HCT116 (cell line): ENCODE results near the gene ZC3H6. TPM values are rescaled to one million over a fixed set of nuclear protein-coding genes. Genes with fewer than 3 reads are reported as not detected.

Experiments used
- ATAC-seq: fragments of 200-7000 bp; cut with Tn5 transposase; 2 replicates; pipeline ENCODE4 v1.9.1; 2020; ENCODE audit warnings: mild to moderate bottlenecking, moderate library complexity
- BruUV-seq: library from RNA; stranded (reverse); fragments of 400-500 nt; replicated peaks from 2 replicates; lab custom pipeline; 2021; lab: Mats Ljungman, UMichigan
- CTCF ChIA-PET: fragments of 300-600 bp; sonication (Branson Sonifier 250); formaldehyde crosslinking; loops from one replicate; lab custom pipeline; 2021; ENCODE audit warnings: antibody characterized with exemption; lab: Charles Lee
- POLR2A ChIA-PET: fragments of 300-600, 350-600 bp; sonication (Branson Sonifier 250); formaldehyde crosslinking; loops from one replicate; lab custom pipeline; 2021; ENCODE audit warnings: antibody characterized with exemption; lab: Charles Lee
- RAD21 ChIA-PET, 2 experiments: fragments of 300-600 bp; sonication (Branson Sonifier 250); formaldehyde crosslinking; loops; one replicate each; lab custom pipeline; 2023; ENCODE audit warnings: low total read pairs in 2 of 2; ENCODE audit not compliant: uncharacterized antibody in 2 of 2, unreplicated experiment in 2 of 2, low non-redundant PET in 1 of 2; lab: Charles Lee
- DNase-seq: peaks from one replicate; pipeline ENCODE4 v3.0.0-alpha.2; 2010; ENCODE audit warnings: low read depth, low spot score
- H2AFZ ChIP-seq: fragments of 200-600 bp; shearing (Covaris generic), sonication (generic); 2 replicates; pipeline ENCODE4 v1.6.1; 2017; ENCODE audit warnings: low read depth, mixed run types, mixed read lengths, antibody characterized with exemption, low read length; ENCODE audit not compliant: poor library complexity, severe bottlenecking
- H3K27ac ChIP-seq: 2 replicates; pipeline ENCODE4 v1.5.1; 2012; ENCODE audit warnings: low read depth, low read length
- H3K27me3 ChIP-seq: fragments of 200-600 bp; sonication (generic); 2 replicates; pipeline ENCODE4 v1.6.1; 2016; ENCODE audit warnings: mixed run types, low read length, mixed read lengths; ENCODE audit not compliant: insufficient read depth
- H3K36me3 ChIP-seq, 2 experiments: fragments of 200-500 bp in 1 of 2; fragments of 200-600 bp in 1 of 2; sonication (Bioruptor generic) in 1 of 2; sonication (generic) in 1 of 2; 2 replicates each; pipeline versions ENCODE4 v1.5.1 to v1.6.1; 2014 to 2016; ENCODE audit warnings: low read length in 2 of 2, inconsistent platforms in 1 of 2, mixed read lengths in 1 of 2, mixed run types in 1 of 2; ENCODE audit not compliant: insufficient read depth in 2 of 2, control insufficient read depth in 1 of 2
- H3K4me1 ChIP-seq, 2 experiments: fragments of 200-600 bp in 1 of 2; sonication (generic) in 1 of 2; 2 replicates each; pipeline versions ENCODE4 v1.5.1 to v1.6.1; 2012 to 2017; ENCODE audit warnings: low read length in 2 of 2, inconsistent platforms in 1 of 2, mild to moderate bottlenecking in 1 of 2, mixed read lengths in 1 of 2, mixed run types in 1 of 2, moderate library complexity in 1 of 2; ENCODE audit not compliant: insufficient read depth in 2 of 2, control insufficient read depth in 1 of 2
- H3K4me2 ChIP-seq: fragments of 200-600 bp; sonication (generic); 2 replicates; pipeline ENCODE4 v1.6.1; 2017; ENCODE audit warnings: mixed run types, low read length, mixed read lengths
- H3K4me3 ChIP-seq, 2 experiments: fragments of 200-600 bp in 1 of 2; sonication (generic) in 1 of 2; replicated peaks in 1 of 2; 2 replicates each; pipeline ENCODE4 v1.5.1; 2011 to 2016; ENCODE audit warnings: low read length in 2 of 2, control low read depth in 1 of 2, low read depth in 1 of 2, mild to moderate bottlenecking in 1 of 2, mixed read lengths in 1 of 2, mixed run types in 1 of 2
- H3K79me2 ChIP-seq: fragments of 200-600 bp; sonication (generic); 2 replicates; pipeline ENCODE4 v1.6.1; 2017; ENCODE audit warnings: mild to moderate bottlenecking, mixed run types, low read length, moderate library complexity, mixed read lengths; ENCODE audit not compliant: insufficient read depth
- H3K9ac ChIP-seq: fragments of 200-600 bp; sonication (generic); 2 replicates; pipeline ENCODE4 v1.6.1; 2016; ENCODE audit warnings: low read length, mixed read lengths
- H3K9me2 ChIP-seq: fragments of 200-600 bp; sonication (generic), shearing (Covaris generic); 2 replicates; pipeline ENCODE4 v1.6.1; 2017; ENCODE audit warnings: mixed run types, mild to moderate bottlenecking, moderate library complexity; ENCODE audit not compliant: insufficient read depth
- H3K9me3 ChIP-seq, 2 experiments: fragments of 200-500 bp in 1 of 2; fragments of 200-600 bp in 1 of 2; sonication (Bioruptor generic) in 1 of 2; sonication (generic) in 1 of 2; 2 replicates each; pipeline ENCODE4 v1.6.1; 2014 to 2017; ENCODE audit warnings: low read length in 2 of 2, mixed read lengths in 2 of 2, inconsistent platforms in 1 of 2, low read depth in 1 of 2, mild to moderate bottlenecking in 1 of 2, mixed run types in 1 of 2, moderate library complexity in 1 of 2; ENCODE audit not compliant: control insufficient read depth in 1 of 2, insufficient read depth in 1 of 2
- H4K20me1 ChIP-seq: fragments of 200-600 bp; sonication (generic), shearing (Covaris generic); 2 replicates; pipeline ENCODE4 v1.6.1; 2017; ENCODE audit warnings: mixed run types, mild to moderate bottlenecking, moderate library complexity; ENCODE audit not compliant: insufficient read depth
- CBX3 ChIP-seq: IDR thresholded peaks from 2 replicates; pipeline ENCODE4 v1.6.1; 2012; ENCODE audit warnings: low read depth
- CEBPB ChIP-seq: IDR thresholded peaks from 2 replicates; pipeline ENCODE4 v1.6.1; 2012; ENCODE audit warnings: low read depth
- EZH2phosphoT487 ChIP-seq: fragments of 200-600 bp; IDR thresholded peaks from 2 replicates; pipeline ENCODE4 v1.6.1; 2018; ENCODE audit warnings: antibody characterized with exemption, borderline replicate concordance
- FOSL1 ChIP-seq: IDR thresholded peaks from 2 replicates; pipeline ENCODE4 v1.6.1; 2012; ENCODE audit warnings: low read depth
- POLR2A ChIP-seq: IDR thresholded peaks from 2 replicates; pipeline ENCODE4 v1.7.0; 2011; ENCODE audit warnings: borderline replicate concordance; ENCODE audit not compliant: insufficient read depth, insufficient read length; ENCODE audit errors: extremely low read depth
- RAD21 ChIP-seq: IDR thresholded peaks from 2 replicates; pipeline ENCODE4 v1.6.1; 2012; ENCODE audit warnings: low read depth, mild to moderate bottlenecking
- SIN3A ChIP-seq: IDR thresholded peaks from 2 replicates; pipeline ENCODE4 v1.6.1; 2012; ENCODE audit warnings: low read depth
- ZFX ChIP-seq: fragments of 450-650 bp; IDR thresholded peaks from 2 replicates; pipeline ENCODE4 v1.6.1; 2017
- intact Hi-C: fragments of 100-400 bp; cut with micrococcal nuclease; formaldehyde crosslinking; loops from 2 replicates; pipeline ENCODE4 v1.10.0; 2022
- total RNA-seq: library from RNA; stranded (reverse); gene quantifications from one replicate; pipeline ENCODE4 v1.2.1, GENCODE V29; 2021; ENCODE audit not compliant: unreplicated experiment
- TF ChIP-seq, protein P1 (sequence below): IDR thresholded peaks from 2 replicates; pipeline ENCODE4 v1.6.1; 2012
- TF ChIP-seq, protein P2 (sequence below): IDR thresholded peaks from 2 replicates; pipeline ENCODE4 v1.6.1; 2011; ENCODE audit warnings: mild to moderate bottlenecking, low read length, moderate library complexity; ENCODE audit not compliant: insufficient replicate concordance; ENCODE audit errors: extremely low read depth

Gene ZC3H6
- total RNA-seq, 1 experiment from 2014 or later = 7.0 TPM

DNA sequence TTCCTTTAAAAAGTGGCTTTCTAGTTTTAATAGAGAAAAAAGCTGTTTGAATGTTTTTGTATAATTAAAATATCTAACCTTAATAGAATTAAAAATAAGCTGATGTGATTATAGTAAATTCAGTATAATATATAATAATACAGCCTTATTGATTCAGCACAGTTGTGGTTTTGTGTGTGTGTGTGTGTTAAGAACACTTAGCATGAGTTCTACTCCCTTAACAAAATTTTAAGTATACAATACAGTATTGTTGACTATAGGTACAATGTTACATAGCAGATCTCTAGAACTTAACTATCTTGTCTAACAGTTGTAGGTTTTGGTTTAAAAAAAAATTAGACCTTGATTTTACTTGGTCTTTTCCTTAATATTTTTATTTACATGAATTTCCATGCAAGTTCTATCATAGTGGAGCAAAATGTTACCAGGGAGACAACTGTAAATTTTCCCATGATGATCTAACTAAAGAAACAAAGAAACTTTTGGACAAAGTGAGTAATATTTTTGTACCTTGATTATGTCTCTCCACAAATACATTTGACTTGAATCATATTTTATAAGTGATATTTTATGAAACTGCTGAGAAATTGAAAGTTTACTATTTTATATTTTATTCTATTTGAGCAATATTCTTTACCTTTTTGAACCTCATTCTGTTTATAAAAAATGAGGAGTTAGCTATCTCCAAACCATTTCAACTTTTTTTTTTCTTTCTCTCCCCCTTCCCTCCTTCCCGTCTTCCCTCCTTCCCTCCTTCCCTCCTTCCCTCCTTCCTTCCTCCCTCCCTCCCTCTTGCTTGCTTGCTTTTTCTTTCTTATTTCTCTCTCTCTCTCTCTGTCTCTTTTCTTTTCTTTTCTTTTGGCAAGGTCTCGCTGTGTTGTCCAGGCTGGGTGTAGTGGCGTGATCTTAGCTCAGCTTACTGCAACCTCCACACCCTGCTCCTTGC, 46.3 kb downstream of the ZC3H6 start:
- ChIA-PET POLR2A (no interaction called here), CTCF (no interaction called here)
- no peaks in the 10 kb centered on the region for H3K4me1 ChIP-seq
- no peaks in the 10 kb centered on the region for H3K79me2 ChIP-seq
- no peak overlapping the region for H3K4me3 ChIP-seq
- no peak overlapping the region for H3K27ac ChIP-seq
- H3K27me3 ChIP-seq = no peaks in the 10 kb centered on the region
- no peak overlapping the region for H2AFZ ChIP-seq
- no peak overlapping the region for H3K4me2 ChIP-seq
- intact Hi-C loops = no loop called here
- TF ChIP-seq CBX3 = no peak
- TF ChIP-seq, all 23 proteins: peak for 0
- Histone ChIP-seq H4K20me1 (no peaks in the 10 kb centered on the region), H3K36me3 (no peaks in the 10 kb centered on the region), H3K9me2 (no peaks in the 10 kb centered on the region), H3K9ac (no peak overlapping the region), H3K9me3 (no peaks in the 10 kb centered on the region)
- RAD21 ChIA-PET = no interaction called here
- ATAC-seq (no peak), DNase-seq (no peak)
- BruUV-seq = no TSS peak

DNA sequence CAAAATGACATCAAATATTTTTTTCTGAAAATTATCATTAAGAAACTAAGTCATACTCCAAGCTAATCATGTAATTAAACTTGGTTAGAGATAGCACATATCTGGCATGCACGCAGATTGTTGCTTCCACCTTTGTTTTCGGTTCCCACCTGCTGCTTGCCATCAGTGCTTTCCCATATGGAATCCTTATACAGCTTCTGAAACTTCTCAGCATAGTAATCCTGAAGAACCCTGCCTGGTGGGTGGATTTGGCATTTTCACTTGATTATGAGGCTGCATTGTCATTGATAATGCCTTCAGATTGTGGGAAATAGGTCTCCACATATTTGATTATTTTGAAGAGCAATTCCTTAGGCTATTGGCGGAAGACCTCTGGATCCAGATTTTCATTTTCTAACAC, 47.5 kb downstream of the ZC3H6 start:
- no peaks in the 10 kb centered on the region for H3K9me2 ChIP-seq
- no peak overlapping the region for H3K9ac ChIP-seq
- H3K4me2 ChIP-seq = no peak overlapping the region
- no TSS peak for BruUV-seq
- H3K4me3 ChIP-seq = no peak overlapping the region
- no peaks in the 10 kb centered on the region for H3K79me2 ChIP-seq
- intact Hi-C loops = no loop called here
- TF ChIP-seq RAD21 = no peak
- TF ChIP-seq EZH2phosphoT487 = no peak
- no peak for TF ChIP-seq FOSL1
- TF ChIP-seq, protein P1, sequence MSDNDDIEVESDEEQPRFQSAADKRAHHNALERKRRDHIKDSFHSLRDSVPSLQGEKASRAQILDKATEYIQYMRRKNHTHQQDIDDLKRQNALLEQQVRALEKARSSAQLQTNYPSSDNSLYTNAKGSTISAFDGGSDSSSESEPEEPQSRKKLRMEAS = no peak
- TF ChIP-seq CEBPB = no peak
- TF ChIP-seq, protein P2, sequence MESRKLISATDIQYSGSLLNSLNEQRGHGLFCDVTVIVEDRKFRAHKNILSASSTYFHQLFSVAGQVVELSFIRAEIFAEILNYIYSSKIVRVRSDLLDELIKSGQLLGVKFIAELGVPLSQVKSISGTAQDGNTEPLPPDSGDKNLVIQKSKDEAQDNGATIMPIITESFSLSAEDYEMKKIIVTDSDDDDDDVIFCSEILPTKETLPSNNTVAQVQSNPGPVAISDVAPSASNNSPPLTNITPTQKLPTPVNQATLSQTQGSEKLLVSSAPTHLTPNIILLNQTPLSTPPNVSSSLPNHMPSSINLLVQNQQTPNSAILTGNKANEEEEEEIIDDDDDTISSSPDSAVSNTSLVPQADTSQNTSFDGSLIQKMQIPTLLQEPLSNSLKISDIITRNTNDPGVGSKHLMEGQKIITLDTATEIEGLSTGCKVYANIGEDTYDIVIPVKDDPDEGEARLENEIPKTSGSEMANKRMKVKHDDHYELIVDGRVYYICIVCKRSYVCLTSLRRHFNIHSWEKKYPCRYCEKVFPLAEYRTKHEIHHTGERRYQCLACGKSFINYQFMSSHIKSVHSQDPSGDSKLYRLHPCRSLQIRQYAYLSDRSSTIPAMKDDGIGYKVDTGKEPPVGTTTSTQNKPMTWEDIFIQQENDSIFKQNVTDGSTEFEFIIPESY = no peak
- TF ChIP-seq ZFX = no peak
- TF ChIP-seq SIN3A = no peak
- TF ChIP-seq POLR2A = no peak
- no peak overlapping the region for H3K27ac ChIP-seq
- DNase-seq = no peak
- H3K9me3 ChIP-seq = no peaks in the 10 kb centered on the region
- H3K4me1 ChIP-seq = no peaks in the 10 kb centered on the region
- H3K27me3 ChIP-seq = no peaks in the 10 kb centered on the region
- ChIA-PET POLR2A (no interaction called here), RAD21 (no interaction called here), CTCF (no interaction called here)
- H3K36me3 ChIP-seq = no peaks in the 10 kb centered on the region
- no peak for ATAC-seq
- H2AFZ ChIP-seq = no peak overlapping the region
- no peaks in the 10 kb centered on the region for H4K20me1 ChIP-seq
